ENCODE results near the gene ZNF831.

The ZNF831 gene

GRCh38 chr20:59253779-59254319, 90.2 kb downstream of the ZNF831 start:
- DNase-seq = peak in 4 of 6 experiments; percentile 7 to 49 (median 20)

- DNase-seq = no peak
Observed at GRCh38 chr20:59255256-59255655, 91.6 kb downstream of the ZNF831 start.

- DNase-seq = peak in 3 of 6 experiments; percentile 15 to 46 (median 39)
Observed at GRCh38 chr20:59258221-59258621, 94.6 kb downstream of the ZNF831 start.

- DNase-seq = no peak
Observed at GRCh38 chr20:59259946-59260345, 96.3 kb downstream of the ZNF831 start.

GRCh38 chr20:59265298-59265697, 101.7 kb downstream of the ZNF831 start:
- DNase-seq = no peak

GRCh38 chr20:59268870-59269269, 105.2 kb downstream of the ZNF831 start:
- DNase-seq = no peak

GRCh38 chr20:59269411-59270025, 105.9 kb downstream of the ZNF831 start:
- DNase-seq = no peak

GRCh38 chr20:59270380-59270779, 106.8 kb downstream of the ZNF831 start:
- no peak for DNase-seq

- DNase-seq = no peak
Observed at GRCh38 chr20:59273739-59274357, 110.2 kb downstream of the ZNF831 start.

- no peak for DNase-seq
Observed at GRCh38 chr20:59276938-59277337, 113.3 kb downstream of the ZNF831 start.

- no peak for DNase-seq
Observed at GRCh38 chr20:59284470-59284869, 120.8 kb downstream of the ZNF831 start.

- no peak for DNase-seq
Observed at GRCh38 chr20:59289994-59290393, 126.4 kb downstream of the ZNF831 start.

- DNase-seq = no peak
Observed at GRCh38 chr20:59291740-59292383, 128.2 kb downstream of the ZNF831 start.

- no peak for DNase-seq
Observed at GRCh38 chr20:59295531-59295930, 131.9 kb downstream of the ZNF831 start.

- no peak for DNase-seq
Observed at GRCh38 chr20:59297686-59298085, 134.1 kb downstream of the ZNF831 start.

GRCh38 chr20:59299945-59300332, 136.3 kb downstream of the ZNF831 start:
- DNase-seq = no peak

GRCh38 chr20:59300333-59301081, 136.9 kb downstream of the ZNF831 start, which contains the start of gene EDN3:
Gene EDN3, plus strand, starts transcription at chr20:59300611. Its CDS starts 202 bp downstream, at chr20:59300813.
- DNase-seq = no peak

GRCh38 chr20:59301343-59302007, 137.9 kb downstream of the ZNF831 start:
- DNase-seq = no peak

GRCh38 chr20:59305908-59306655, 142.5 kb downstream of the ZNF831 start:
- DNase-seq = no peak

GRCh38 chr20:59307270-59307669, 143.6 kb downstream of the ZNF831 start:
- DNase-seq = no peak

All from stimulated activated naive CD4-positive, alpha-beta T cell (primary cell).